ENCODE measurements around the gene CPTP.

CPTP gene

GRCh38 chr1:1325288-1326074, 879 bp downstream of the CPTP start:
- no peaks in the 10 kb centered on the region for H3K36me3 ChIP-seq (ENCODE audit: control insufficient read depth, insufficient read depth, low read length)
- peaks cover 34% of the 10 kb centered on the region for H3K79me2 ChIP-seq (ENCODE audit: control insufficient read depth, insufficient read depth, low read length)
- DNase-seq: no peak
- no peak overlapping the region for H2BK15ac ChIP-seq (replicated peaks; ENCODE audit: low read depth)
- WGBS (ENCODE audit: extremely low coverage, insufficient coverage, low lambda C conversion rate): no CpG with 5 or more reads among the region's 16 CpGs
- no peak overlapping the region for H4K8ac ChIP-seq (ENCODE audit: low read depth, low read length)
- H4K5ac ChIP-seq (ENCODE audit: low read length): no peak overlapping the region
- H3K4ac ChIP-seq (ENCODE audit: low read depth, low read length): peak overlapping the region; percentile 46
- no peak overlapping the region for H3K27ac ChIP-seq (ENCODE audit: low read depth, low read length)
- H3K27me3 ChIP-seq (ENCODE audit: insufficient read depth, low read length, poor library complexity): no peaks in the 10 kb centered on the region
- H2AK5ac ChIP-seq (ENCODE audit: low read length): peak overlapping the region; percentile 37
- no peak overlapping the region for H2BK5ac ChIP-seq (ENCODE audit: low read length)
- no peak overlapping the region for H3K18ac ChIP-seq (ENCODE audit: low read length)
- peak overlapping the region; percentile 87 for H3K4me2 ChIP-seq (ENCODE audit: low read length)
- H3K79me1 ChIP-seq (ENCODE audit: low read length): peaks cover 21% of the 10 kb centered on the region
- peak overlapping the region; percentile 66 for H3K23ac ChIP-seq (ENCODE audit: low read length)
- peak overlapping the region; percentile 72 for H3K4me3 ChIP-seq (ENCODE audit: low read length)
- H3K9ac ChIP-seq (ENCODE audit: low read length): peak overlapping the region; percentile 87
- no peaks in the 10 kb centered on the region for H3K4me1 ChIP-seq (ENCODE audit: control insufficient read depth, low read depth, low read length)
- peak overlapping the region; percentile 91 for H3K56ac ChIP-seq (ENCODE audit: low read length)
- H2BK120ac ChIP-seq (ENCODE audit: low read depth, low read length): no peak overlapping the region

GRCh38 chr1:1326075-1326605, 1.5 kb downstream of the CPTP start:
- Histone ChIP-seq H3K4me2 (ENCODE audit: low read length) (no peak overlapping the region), H2BK5ac (ENCODE audit: low read length) (no peak overlapping the region), H3K9ac (ENCODE audit: low read length) (no peak overlapping the region), H3K27ac (ENCODE audit: low read depth, low read length) (no peak overlapping the region), H3K18ac (ENCODE audit: low read length) (no peak overlapping the region), H3K27me3 (ENCODE audit: insufficient read depth, low read length, poor library complexity) (no peaks in the 10 kb centered on the region), H2BK15ac (replicated peaks; ENCODE audit: low read depth) (no peak overlapping the region), H3K4me1 (ENCODE audit: control insufficient read depth, low read depth, low read length) (no peaks in the 10 kb centered on the region), H3K23ac (ENCODE audit: low read length) (no peak overlapping the region), H2AK5ac (ENCODE audit: low read length) (no peak overlapping the region), H2BK120ac (ENCODE audit: low read depth, low read length) (no peak overlapping the region), H3K4me3 (ENCODE audit: low read length) (no peak overlapping the region), H3K36me3 (ENCODE audit: control insufficient read depth, insufficient read depth, low read length) (no peaks in the 10 kb centered on the region), H4K5ac (ENCODE audit: low read length) (no peak overlapping the region), H3K56ac (ENCODE audit: low read length) (no peak overlapping the region), H3K4ac (ENCODE audit: low read depth, low read length) (no peak overlapping the region), H4K8ac (ENCODE audit: low read depth, low read length) (no peak overlapping the region), H3K79me1 (ENCODE audit: low read length) (peaks cover 18% of the 10 kb centered on the region), H3K79me2 (ENCODE audit: control insufficient read depth, insufficient read depth, low read length) (peaks cover 29% of the 10 kb centered on the region)
- WGBS (ENCODE audit: extremely low coverage, insufficient coverage, low lambda C conversion rate): no CpG with 5 or more reads among the region's 8 CpGs
- DNase-seq: no peak

GRCh38 chr1:1327291-1327690, 2.7 kb downstream of the CPTP start:
- DNase-seq: no peak
- H4K5ac ChIP-seq (ENCODE audit: low read length): no peak overlapping the region
- WGBS (ENCODE audit: extremely low coverage, insufficient coverage, low lambda C conversion rate): no CpG with 5 or more reads among the region's 40 CpGs
- no peak overlapping the region for H2BK5ac ChIP-seq (ENCODE audit: low read length)
- no peak overlapping the region for H2BK120ac ChIP-seq (ENCODE audit: low read depth, low read length)
- no peak overlapping the region for H3K56ac ChIP-seq (ENCODE audit: low read length)
- H3K4me3 ChIP-seq (ENCODE audit: low read length): no peak overlapping the region
- peaks cover 17% of the 10 kb centered on the region for H3K79me2 ChIP-seq (ENCODE audit: control insufficient read depth, insufficient read depth, low read length)
- no peak overlapping the region for H2AK5ac ChIP-seq (ENCODE audit: low read length)
- H4K8ac ChIP-seq (ENCODE audit: low read depth, low read length): no peak overlapping the region
- H3K9ac ChIP-seq (ENCODE audit: low read length): no peak overlapping the region
- H3K18ac ChIP-seq (ENCODE audit: low read length): no peak overlapping the region
- no peak overlapping the region for H3K4me2 ChIP-seq (ENCODE audit: low read length)
- H3K79me1 ChIP-seq (ENCODE audit: low read length): peaks cover 12% of the 10 kb centered on the region
- H2BK15ac ChIP-seq (replicated peaks; ENCODE audit: low read depth): no peak overlapping the region
- H3K27ac ChIP-seq (ENCODE audit: low read depth, low read length): no peak overlapping the region
- no peak overlapping the region for H3K23ac ChIP-seq (ENCODE audit: low read length)
- H3K36me3 ChIP-seq (ENCODE audit: control insufficient read depth, insufficient read depth, low read length): no peaks in the 10 kb centered on the region
- no peaks in the 10 kb centered on the region for H3K27me3 ChIP-seq (ENCODE audit: insufficient read depth, low read length, poor library complexity)
- no peaks in the 10 kb centered on the region for H3K4me1 ChIP-seq (ENCODE audit: control insufficient read depth, low read depth, low read length)
- no peak overlapping the region for H3K4ac ChIP-seq (ENCODE audit: low read depth, low read length)

DNA sequence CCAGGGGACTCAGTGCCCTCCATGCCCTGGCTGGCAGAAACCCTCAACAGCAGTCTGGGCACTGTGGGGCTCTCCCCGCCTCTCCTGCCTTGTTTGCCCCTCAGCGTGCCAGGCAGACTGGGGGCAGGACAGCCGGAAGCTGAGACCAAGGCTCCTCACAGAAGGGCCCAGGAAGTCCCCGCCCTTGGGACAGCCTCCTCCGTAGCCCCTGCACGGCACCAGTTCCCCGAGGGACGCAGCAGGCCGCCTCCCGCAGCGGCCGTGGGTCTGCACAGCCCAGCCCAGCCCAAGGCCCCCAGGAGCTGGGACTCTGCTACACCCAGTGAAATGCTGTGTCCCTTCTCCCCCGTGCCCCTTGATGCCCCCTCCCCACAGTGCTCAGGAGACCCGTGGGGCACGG, 3.7 kb downstream of the CPTP start:
- H3K18ac ChIP-seq (ENCODE audit: low read length): no peak overlapping the region
- H3K79me2 ChIP-seq (ENCODE audit: control insufficient read depth, insufficient read depth, low read length): peaks cover 11% of the 10 kb centered on the region
- no peak overlapping the region for H2BK5ac ChIP-seq (ENCODE audit: low read length)
- H3K79me1 ChIP-seq (ENCODE audit: low read length): peaks cover 8% of the 10 kb centered on the region
- H3K36me3 ChIP-seq (ENCODE audit: control insufficient read depth, insufficient read depth, low read length): no peaks in the 10 kb centered on the region
- no peak overlapping the region for H3K27ac ChIP-seq (ENCODE audit: low read depth, low read length)
- H3K4me1 ChIP-seq (ENCODE audit: control insufficient read depth, low read depth, low read length): no peaks in the 10 kb centered on the region
- no peak for DNase-seq
- no peaks in the 10 kb centered on the region for H3K27me3 ChIP-seq (ENCODE audit: insufficient read depth, low read length, poor library complexity)
- no peak overlapping the region for H4K5ac ChIP-seq (ENCODE audit: low read length)
- H3K23ac ChIP-seq (ENCODE audit: low read length): no peak overlapping the region
- no peak overlapping the region for H3K9ac ChIP-seq (ENCODE audit: low read length)
- no peak overlapping the region for H4K8ac ChIP-seq (ENCODE audit: low read depth, low read length)
- H2BK15ac ChIP-seq (replicated peaks; ENCODE audit: low read depth): no peak overlapping the region
- H3K4me3 ChIP-seq (ENCODE audit: low read length): no peak overlapping the region
- no CpG with 5 or more reads among the region's 15 CpGs for WGBS (ENCODE audit: extremely low coverage, insufficient coverage, low lambda C conversion rate)
- H3K56ac ChIP-seq (ENCODE audit: low read length): no peak overlapping the region
- H3K4ac ChIP-seq (ENCODE audit: low read depth, low read length): no peak overlapping the region
- H3K4me2 ChIP-seq (ENCODE audit: low read length): no peak overlapping the region
- H2AK5ac ChIP-seq (ENCODE audit: low read length): no peak overlapping the region
- no peak overlapping the region for H2BK120ac ChIP-seq (ENCODE audit: low read depth, low read length)

DNA sequence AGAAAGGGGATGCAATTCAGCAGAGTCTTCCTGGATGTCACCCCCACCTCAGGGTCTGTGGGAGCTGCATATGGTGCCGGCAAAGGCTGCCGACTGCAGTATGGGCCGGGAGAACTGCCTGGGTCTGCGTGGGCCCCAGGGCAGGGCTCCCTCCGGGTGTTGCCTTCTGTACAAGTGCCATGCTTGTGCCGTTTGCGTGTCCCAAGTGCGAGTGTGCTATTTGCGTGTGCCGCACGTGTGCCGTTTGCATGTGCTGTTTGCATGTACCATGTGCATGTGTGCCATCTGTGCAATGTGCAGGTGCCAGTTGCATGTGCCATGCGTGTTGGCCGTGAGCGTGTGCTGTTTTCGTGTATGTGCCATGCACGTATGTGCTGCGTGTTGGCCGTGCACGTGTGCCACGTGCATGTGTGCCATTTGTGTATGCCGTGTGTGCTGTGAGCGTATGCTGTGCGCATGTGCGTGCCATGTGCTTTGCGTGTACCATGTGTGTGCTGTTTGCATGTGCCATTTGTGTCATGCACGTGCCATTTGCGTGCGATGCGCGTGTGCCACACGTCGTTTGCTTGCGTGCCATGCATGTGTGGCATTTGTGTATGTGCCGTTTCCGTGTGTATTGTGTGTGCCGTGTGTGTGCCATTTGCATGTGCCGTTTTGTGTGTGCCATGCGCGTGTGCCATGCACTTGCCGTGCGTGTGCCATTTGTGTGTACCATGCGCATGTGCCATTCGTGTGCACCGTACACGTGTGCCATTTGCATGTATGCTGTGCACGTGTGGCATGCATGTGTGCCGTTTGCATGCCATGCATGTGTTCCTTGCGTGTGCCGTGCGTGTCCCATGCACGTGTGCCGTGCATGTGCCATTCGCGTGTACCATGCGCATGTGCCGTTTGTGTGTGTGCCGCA, 5.0 kb downstream of the CPTP start:
- DNase-seq: no peak
- no peaks in the 10 kb centered on the region for H3K4me1 ChIP-seq (ENCODE audit: control insufficient read depth, low read depth, low read length)
- no peak overlapping the region for H2BK120ac ChIP-seq (ENCODE audit: low read depth, low read length)
- no peak overlapping the region for H4K5ac ChIP-seq (ENCODE audit: low read length)
- no peak overlapping the region for H2AK5ac ChIP-seq (ENCODE audit: low read length)
- peaks cover 3% of the 10 kb centered on the region for H3K79me2 ChIP-seq (ENCODE audit: control insufficient read depth, insufficient read depth, low read length)
- H3K36me3 ChIP-seq (ENCODE audit: control insufficient read depth, insufficient read depth, low read length): no peaks in the 10 kb centered on the region
- H3K4me2 ChIP-seq (ENCODE audit: low read length): no peak overlapping the region
- H3K9ac ChIP-seq (ENCODE audit: low read length): no peak overlapping the region
- H3K23ac ChIP-seq (ENCODE audit: low read length): peak overlapping the region; percentile 4
- no peak overlapping the region for H3K4me3 ChIP-seq (ENCODE audit: low read length)
- no peak overlapping the region for H3K4ac ChIP-seq (ENCODE audit: low read depth, low read length)
- H3K79me1 ChIP-seq (ENCODE audit: low read length): peaks cover 5% of the 10 kb centered on the region
- H3K27me3 ChIP-seq (ENCODE audit: insufficient read depth, low read length, poor library complexity): no peaks in the 10 kb centered on the region
- no peak overlapping the region for H4K8ac ChIP-seq (ENCODE audit: low read depth, low read length)
- H3K56ac ChIP-seq (ENCODE audit: low read length): no peak overlapping the region
- no CpG with 5 or more reads among the region's 58 CpGs for WGBS (ENCODE audit: extremely low coverage, insufficient coverage, low lambda C conversion rate)
- no peak overlapping the region for H2BK15ac ChIP-seq (replicated peaks; ENCODE audit: low read depth)
- no peak overlapping the region for H3K27ac ChIP-seq (ENCODE audit: low read depth, low read length)
- no peak overlapping the region for H3K18ac ChIP-seq (ENCODE audit: low read length)
- H2BK5ac ChIP-seq (ENCODE audit: low read length): no peak overlapping the region

Measured in mesendoderm (in vitro differentiated cells).